Gastroesophageal sphincter (tissue), 4 donors: ENCODE measurements around the gene TESK1. TPM values are rescaled to one million over a fixed set of nuclear protein-coding genes. Genes with fewer than 3 reads are reported as not detected.

Source experiments
- ATAC-seq: fragments of 150-250 bp; one replicate; pipeline ENCODE4 v1.9.1; 2016; ENCODE audit warnings: mild to moderate bottlenecking, moderate library complexity
- H3K27ac ChIP-seq, 4 donors: fragments of 200-600 bp; sonication (generic) in 3 of 4; 1 replicate in 3 of 4; 2 replicates in 1 of 4; pipeline ENCODE4 v1.5.1; 2016 to 2019
- H3K27me3 ChIP-seq: fragments of 200-600 bp; sonication (generic); one replicate; pipeline ENCODE4 v1.5.1; 2019
- H3K36me3 ChIP-seq, 2 donors: fragments of 200-600 bp; sonication (generic); one replicate each; pipeline ENCODE4 v1.5.1; 2019; ENCODE audit warnings: control low read depth in 1 of 2
- H3K4me1 ChIP-seq, 3 donors: fragments of 200-600 bp; sonication (generic); 1 replicate in 2 of 3; 2 replicates in 1 of 3; pipeline ENCODE4 v1.5.1; 2016 to 2019; ENCODE audit warnings: control low read depth in 2 of 3
- H3K4me3 ChIP-seq, 2 donors: fragments of 200-600 bp; sonication (generic); one replicate each; pipeline ENCODE4 v1.5.1; 2019; ENCODE audit warnings: mild to moderate bottlenecking in 1 of 2, moderate library complexity in 1 of 2
- H3K9me3 ChIP-seq, 3 donors: fragments of 200-600 bp; sonication (generic); one replicate each; pipeline ENCODE4 v1.5.1; 2017 to 2019; ENCODE audit warnings: control low read depth in 2 of 3
- EP300 ChIP-seq: sonication (generic); formaldehyde crosslinking; IDR thresholded peaks from one replicate; pipeline ENCODE4 v1.6.1; 2017; ENCODE audit warnings: antibody characterized with exemption, mild to moderate bottlenecking
- POLR2A ChIP-seq, 2 donors: fragments of 450-650 bp; IDR thresholded peaks; one replicate each; pipeline ENCODE4 v1.6.1; 2017; ENCODE audit warnings: antibody characterized with exemption in 2 of 2, mild to moderate bottlenecking in 2 of 2, moderate library complexity in 1 of 2
- POLR2AphosphoS5 ChIP-seq: sonication (generic); formaldehyde crosslinking; IDR thresholded peaks from one replicate; pipeline ENCODE4 v1.6.1; 2017; ENCODE audit warnings: antibody characterized with exemption
- WGBS, 2 donors: methylation state at CpG; one replicate each; pipeline ENCODE4 v1.1.5; 2018; ENCODE audit warnings: low coverage in 1 of 2; 5-methylcytosine and 5-hydroxymethylcytosine counted together
- total RNA-seq, 4 donors: library from RNA; depleted of rRNA; stranded (reverse); fragments of >200 nt; gene quantifications; one replicate each; pipeline ENCODE4 v1.1.0, GENCODE V29; 2016
- TF ChIP-seq, protein P1 (sequence below), 4 experiments: fragments of 200-600 bp in 2 of 4; fragments of 450-650 bp in 2 of 4; sonication (generic) in 1 of 4; IDR thresholded peaks; one replicate each; pipeline ENCODE4 v1.5.1; 2017 to 2019; ENCODE audit warnings: antibody characterized with exemption in 4 of 4, mild to moderate bottlenecking in 2 of 4, moderate library complexity in 2 of 4

Gene TESK1
- total RNA-seq, 4 donors from 2014 or later, result 38.2 to 77.1 (median 40.2) TPM

DNA sequence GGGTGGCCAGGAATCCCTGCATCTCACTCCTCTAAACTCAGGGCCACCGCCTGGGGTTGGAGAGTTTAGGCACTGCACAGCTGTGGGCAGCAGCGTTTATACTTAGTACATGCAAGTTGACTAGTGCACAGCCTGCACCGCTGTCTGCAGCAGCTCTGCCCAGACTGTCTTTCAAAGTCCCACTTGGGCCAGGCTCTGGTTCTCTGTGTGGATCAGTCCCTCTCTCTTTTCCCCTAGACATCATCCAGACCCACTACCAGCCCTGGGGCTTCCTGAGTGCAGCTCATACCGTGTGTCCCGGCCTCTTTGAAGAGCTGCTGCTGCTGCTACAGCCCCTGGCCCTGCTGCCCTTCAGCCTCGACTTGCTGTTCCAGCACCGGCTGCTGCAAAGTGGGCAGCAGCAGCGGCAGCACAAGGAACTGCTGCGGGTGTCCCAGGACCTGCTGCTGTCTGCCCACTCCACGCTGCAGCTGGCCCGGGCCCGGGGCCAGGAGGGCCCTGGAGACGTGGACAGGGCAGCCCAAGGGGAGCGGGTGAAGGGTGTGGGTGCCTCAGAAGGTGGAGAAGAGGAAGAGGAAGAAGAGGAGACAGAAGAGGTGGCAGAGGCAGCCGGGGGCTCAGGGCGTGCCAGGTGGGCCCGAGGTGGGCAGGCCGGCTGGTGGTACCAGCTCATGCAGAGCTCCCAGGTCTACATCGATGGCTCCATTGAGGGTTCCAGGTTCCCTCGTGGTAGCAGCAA lies 45.1 kb upstream of the TESK1 start:
- WGBS, 2 donors, result 68 to 87% methylated on average over 3 to 8 of the region's 20 CpGs
- Histone ChIP-seq H3K36me3 (peaks cover 0 to 78% of the 10 kb centered on the region in 2 donors), H3K9me3 (no peaks in the 10 kb centered on the region), H3K4me1 (peaks cover 0 to 52% (median 26%) of the 10 kb centered on the region in 3 donors), H3K27ac (peak overlapping the region in 2 of 4 donors; percentile 55 to 83), H3K4me3 (no peak overlapping the region), H3K27me3 (no peaks in the 10 kb centered on the region)
- no peak for ATAC-seq
- TF ChIP-seq POLR2AphosphoS5 (no peak), EP300 (no peak), POLR2A (IDR thresholded peaks at IDR 0.05) (no peak)
- TF ChIP-seq, protein P1, sequence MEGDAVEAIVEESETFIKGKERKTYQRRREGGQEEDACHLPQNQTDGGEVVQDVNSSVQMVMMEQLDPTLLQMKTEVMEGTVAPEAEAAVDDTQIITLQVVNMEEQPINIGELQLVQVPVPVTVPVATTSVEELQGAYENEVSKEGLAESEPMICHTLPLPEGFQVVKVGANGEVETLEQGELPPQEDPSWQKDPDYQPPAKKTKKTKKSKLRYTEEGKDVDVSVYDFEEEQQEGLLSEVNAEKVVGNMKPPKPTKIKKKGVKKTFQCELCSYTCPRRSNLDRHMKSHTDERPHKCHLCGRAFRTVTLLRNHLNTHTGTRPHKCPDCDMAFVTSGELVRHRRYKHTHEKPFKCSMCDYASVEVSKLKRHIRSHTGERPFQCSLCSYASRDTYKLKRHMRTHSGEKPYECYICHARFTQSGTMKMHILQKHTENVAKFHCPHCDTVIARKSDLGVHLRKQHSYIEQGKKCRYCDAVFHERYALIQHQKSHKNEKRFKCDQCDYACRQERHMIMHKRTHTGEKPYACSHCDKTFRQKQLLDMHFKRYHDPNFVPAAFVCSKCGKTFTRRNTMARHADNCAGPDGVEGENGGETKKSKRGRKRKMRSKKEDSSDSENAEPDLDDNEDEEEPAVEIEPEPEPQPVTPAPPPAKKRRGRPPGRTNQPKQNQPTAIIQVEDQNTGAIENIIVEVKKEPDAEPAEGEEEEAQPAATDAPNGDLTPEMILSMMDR (IDR thresholded peaks at IDR 0.05), result no peak

DNA sequence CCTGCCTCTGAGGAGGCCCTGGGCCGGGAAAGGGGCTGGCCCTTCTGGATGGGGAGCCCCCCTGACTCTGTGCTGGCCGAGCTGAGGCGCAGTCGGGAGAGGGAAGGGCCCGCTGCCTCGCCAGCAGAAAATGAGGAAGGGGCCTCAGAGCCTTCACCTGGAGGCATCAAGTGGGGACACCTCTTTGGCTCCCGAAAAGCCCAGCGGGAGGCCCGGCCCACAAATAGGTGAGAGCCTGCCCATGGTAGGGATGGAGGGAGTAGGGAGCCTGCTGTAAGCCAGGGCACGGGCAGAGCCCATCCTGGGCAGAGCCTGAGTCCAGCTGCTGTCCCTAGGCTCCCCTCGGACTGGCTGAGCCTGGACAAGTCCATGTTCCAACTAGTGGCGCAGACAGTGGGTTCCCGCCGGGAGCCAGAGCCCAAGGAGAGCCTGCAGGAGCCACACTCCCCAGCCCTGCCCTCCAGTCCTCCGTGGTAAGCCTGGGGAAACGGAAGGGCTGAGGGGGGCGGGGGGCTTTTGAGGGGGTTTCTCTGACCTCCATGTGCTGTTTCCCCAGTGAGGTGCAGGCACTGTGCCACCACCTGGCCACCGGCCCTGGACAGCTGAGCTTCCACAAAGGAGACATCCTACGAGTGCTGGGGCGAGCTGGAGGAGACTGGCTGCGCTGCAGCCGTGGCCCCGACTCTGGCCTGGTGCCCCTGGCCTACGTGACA lies 44.3 kb upstream of the TESK1 start:
- H3K27ac ChIP-seq, result peak overlapping the region in 3 of 4 donors; percentile 16 to 83 (median 55)
- TF ChIP-seq, protein P1 (IDR thresholded peaks at IDR 0.05), result no peak
- no peak overlapping the region for H3K4me3 ChIP-seq
- no peaks in the 10 kb centered on the region for H3K27me3 ChIP-seq
- no CpG with 5 or more reads among the region's 24 CpGs for WGBS, 2 donors
- peaks cover 0 to 51% (median 29%) of the 10 kb centered on the region in 3 donors for H3K4me1 ChIP-seq
- no peaks in the 10 kb centered on the region for H3K9me3 ChIP-seq
- no peak for ATAC-seq
- H3K36me3 ChIP-seq, result peaks cover 0 to 70% of the 10 kb centered on the region in 2 donors

DNA sequence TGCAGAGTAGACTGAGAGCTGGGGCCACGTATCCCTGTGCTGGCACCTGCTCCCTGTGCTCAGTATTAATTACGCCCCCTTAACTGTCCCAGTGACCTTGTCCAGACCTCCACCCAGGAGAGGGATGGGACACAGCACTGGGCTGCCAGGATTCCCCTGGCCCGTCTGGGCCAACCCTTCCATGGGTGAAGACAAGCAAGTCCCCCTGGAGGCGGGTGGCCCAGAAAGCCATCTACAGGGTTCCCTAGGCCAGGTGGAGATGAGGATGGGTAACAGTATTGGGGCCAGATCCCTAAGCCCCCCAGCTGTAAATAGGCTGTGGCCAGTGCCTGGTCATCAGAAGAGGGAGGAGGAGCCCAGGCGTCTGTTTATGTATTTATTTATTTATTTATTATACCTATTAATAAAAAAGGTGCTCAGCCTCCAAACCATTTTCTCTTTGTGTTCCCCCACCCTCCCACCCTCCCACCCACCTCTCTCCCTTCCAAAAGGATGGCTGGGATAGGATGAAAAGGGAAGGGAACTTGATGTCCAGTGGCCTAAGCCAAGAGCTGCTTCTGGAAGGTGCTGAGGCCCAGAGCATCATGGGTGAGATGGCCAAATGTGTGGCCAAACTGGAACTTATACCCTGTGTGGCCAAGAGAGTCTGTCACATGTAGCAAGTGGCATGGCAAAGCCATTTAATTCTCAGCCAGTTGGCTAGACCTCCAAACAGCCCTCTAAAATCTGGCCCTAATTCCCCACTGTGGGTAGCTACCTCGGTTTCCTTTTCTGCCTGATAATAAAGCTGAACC lies 43.4 kb upstream of the TESK1 start:
- ATAC-seq, result no peak
- H3K27ac ChIP-seq, result peak overlapping the region in 3 of 4 donors; percentile 35 to 83 (median 83)
- peaks cover 0 to 51% (median 29%) of the 10 kb centered on the region in 3 donors for H3K4me1 ChIP-seq
- no peak for TF ChIP-seq POLR2AphosphoS5
- TF ChIP-seq, protein P1 (IDR thresholded peaks at IDR 0.05), result no peak
- no peak for TF ChIP-seq POLR2A (IDR thresholded peaks at IDR 0.05)
- TF ChIP-seq EP300, result no peak
- WGBS, 2 donors, result 76 to 100% methylated on average over 1 to 5 of the region's 6 CpGs
- H3K4me3 ChIP-seq, result no peak overlapping the region
- H3K36me3 ChIP-seq, result peaks cover 0 to 61% of the 10 kb centered on the region in 2 donors
- no peaks in the 10 kb centered on the region for H3K9me3 ChIP-seq
- no peaks in the 10 kb centered on the region for H3K27me3 ChIP-seq

DNA sequence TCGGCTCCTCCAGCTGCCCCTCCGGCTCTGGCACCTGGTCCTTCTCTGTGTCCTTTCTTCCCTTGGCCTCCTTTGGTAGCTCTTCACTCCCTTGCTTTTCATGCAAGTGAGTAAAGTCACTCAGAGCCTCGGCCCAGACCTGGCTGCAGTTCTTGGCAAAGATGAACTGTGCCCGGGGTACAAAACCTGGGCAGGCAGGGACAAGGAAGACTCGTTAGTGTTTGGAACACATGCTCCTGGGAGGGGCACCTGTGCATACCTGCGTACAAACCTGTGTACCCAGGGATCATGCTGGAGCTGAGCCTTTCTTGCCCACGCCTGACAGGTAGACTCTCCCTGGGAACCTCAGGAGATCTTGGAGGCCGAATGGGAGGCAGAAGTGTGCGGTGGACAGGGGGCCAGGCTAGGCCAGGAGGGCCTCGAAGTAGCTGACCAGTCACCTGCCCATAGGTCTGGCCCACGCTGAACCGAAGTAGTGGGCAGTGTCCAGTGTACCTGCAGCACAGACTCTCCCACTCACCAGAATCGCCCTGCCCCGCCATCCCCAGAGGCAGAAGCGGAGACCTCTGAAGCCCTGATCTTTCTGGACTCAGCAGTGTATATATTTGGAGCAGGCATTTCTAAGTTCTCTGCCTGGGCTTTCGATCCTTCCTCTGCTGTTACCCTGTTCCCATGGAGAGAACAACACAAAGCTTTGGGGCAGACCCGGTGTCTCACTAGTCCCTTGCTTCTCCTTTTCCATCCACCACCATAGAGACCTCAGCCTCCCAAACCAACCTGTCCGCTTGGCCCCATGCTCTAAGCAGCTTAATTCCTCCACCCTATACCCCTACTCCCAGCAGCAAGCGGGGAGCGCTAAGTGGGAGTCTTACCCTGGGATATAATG lies 41.9 kb upstream of the TESK1 start:
- Histone ChIP-seq H3K27ac (peak overlapping the region; percentile 63 to 87 (median 83)), H3K9me3 (no peaks in the 10 kb centered on the region), H3K4me3 (no peak overlapping the region), H3K27me3 (no peaks in the 10 kb centered on the region), H3K36me3 (peaks cover 0 to 47% of the 10 kb centered on the region in 2 donors), H3K4me1 (peaks cover 0 to 51% (median 29%) of the 10 kb centered on the region in 3 donors)
- TF ChIP-seq EP300, result no peak
- TF ChIP-seq, protein P1 (IDR thresholded peaks at IDR 0.05), result no peak
- no peak for TF ChIP-seq POLR2A (IDR thresholded peaks at IDR 0.05)
- TF ChIP-seq POLR2AphosphoS5, result no peak
- WGBS, 2 donors, result 48 to 53% methylated on average over 5 to 7 of the region's 20 CpGs
- peak; percentile 10 for ATAC-seq
